Measurements from ENCODE around the gene C7orf25. TPM values are rescaled to one million over a fixed set of nuclear protein-coding genes. Genes with fewer than 3 reads are reported as not detected.

C7orf25 gene
- total and polyA plus RNA-seq, 4 donors, result 0.88 to 7.4 (median 2.1) TPM

- Histone ChIP-seq H3K9ac (ENCODE audit: low read depth in 1 of 2, low read length in 2 of 2) (no peak overlapping the region), H3K27me3 (ENCODE audit: control insufficient read depth in 4 of 4, insufficient read depth in 4 of 4, low read length in 3 of 4) (no peaks in the 10 kb centered on the region), H3K27ac (ENCODE audit: low read depth in 1 of 2, low read length in 2 of 2) (no peak overlapping the region), H3K36me3 (ENCODE audit: control insufficient read depth in 4 of 4, insufficient read depth in 3 of 4, low read depth in 1 of 4, low read length in 3 of 4) (no peaks in the 10 kb centered on the region), H3K4me1 (ENCODE audit: control insufficient read depth in 4 of 4, insufficient read depth in 4 of 4, low read length in 3 of 4) (no peaks in the 10 kb centered on the region), H3K4me3 (ENCODE audit: low read depth in 1 of 3, low read length in 3 of 3) (no peak overlapping the region), H3K9me3 (ENCODE audit: control insufficient read depth in 4 of 4, low read length in 3 of 4) (no peaks in the 10 kb centered on the region)
- TF ChIP-seq EGR1 (IDR thresholded peaks at IDR 0.05; ENCODE audit: low read depth in 2 of 2), result no peak
- TF ChIP-seq HNF4A (conservative IDR thresholded peaks at IDR 0.05), result no peak
- TF ChIP-seq, protein P1, sequence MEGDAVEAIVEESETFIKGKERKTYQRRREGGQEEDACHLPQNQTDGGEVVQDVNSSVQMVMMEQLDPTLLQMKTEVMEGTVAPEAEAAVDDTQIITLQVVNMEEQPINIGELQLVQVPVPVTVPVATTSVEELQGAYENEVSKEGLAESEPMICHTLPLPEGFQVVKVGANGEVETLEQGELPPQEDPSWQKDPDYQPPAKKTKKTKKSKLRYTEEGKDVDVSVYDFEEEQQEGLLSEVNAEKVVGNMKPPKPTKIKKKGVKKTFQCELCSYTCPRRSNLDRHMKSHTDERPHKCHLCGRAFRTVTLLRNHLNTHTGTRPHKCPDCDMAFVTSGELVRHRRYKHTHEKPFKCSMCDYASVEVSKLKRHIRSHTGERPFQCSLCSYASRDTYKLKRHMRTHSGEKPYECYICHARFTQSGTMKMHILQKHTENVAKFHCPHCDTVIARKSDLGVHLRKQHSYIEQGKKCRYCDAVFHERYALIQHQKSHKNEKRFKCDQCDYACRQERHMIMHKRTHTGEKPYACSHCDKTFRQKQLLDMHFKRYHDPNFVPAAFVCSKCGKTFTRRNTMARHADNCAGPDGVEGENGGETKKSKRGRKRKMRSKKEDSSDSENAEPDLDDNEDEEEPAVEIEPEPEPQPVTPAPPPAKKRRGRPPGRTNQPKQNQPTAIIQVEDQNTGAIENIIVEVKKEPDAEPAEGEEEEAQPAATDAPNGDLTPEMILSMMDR (IDR thresholded peaks at IDR 0.05; ENCODE audit: low read depth, low read length, missing input control), result no peak
- no peak for TF ChIP-seq MAX (IDR thresholded peaks at IDR 0.05)
- no peak for TF ChIP-seq FOXA1 (IDR thresholded peaks at IDR 0.05)
- no peak for TF ChIP-seq YY1 (IDR thresholded peaks at IDR 0.05)
- no peak for TF ChIP-seq REST (IDR thresholded peaks at IDR 0.05)
- TF ChIP-seq, protein P2, sequence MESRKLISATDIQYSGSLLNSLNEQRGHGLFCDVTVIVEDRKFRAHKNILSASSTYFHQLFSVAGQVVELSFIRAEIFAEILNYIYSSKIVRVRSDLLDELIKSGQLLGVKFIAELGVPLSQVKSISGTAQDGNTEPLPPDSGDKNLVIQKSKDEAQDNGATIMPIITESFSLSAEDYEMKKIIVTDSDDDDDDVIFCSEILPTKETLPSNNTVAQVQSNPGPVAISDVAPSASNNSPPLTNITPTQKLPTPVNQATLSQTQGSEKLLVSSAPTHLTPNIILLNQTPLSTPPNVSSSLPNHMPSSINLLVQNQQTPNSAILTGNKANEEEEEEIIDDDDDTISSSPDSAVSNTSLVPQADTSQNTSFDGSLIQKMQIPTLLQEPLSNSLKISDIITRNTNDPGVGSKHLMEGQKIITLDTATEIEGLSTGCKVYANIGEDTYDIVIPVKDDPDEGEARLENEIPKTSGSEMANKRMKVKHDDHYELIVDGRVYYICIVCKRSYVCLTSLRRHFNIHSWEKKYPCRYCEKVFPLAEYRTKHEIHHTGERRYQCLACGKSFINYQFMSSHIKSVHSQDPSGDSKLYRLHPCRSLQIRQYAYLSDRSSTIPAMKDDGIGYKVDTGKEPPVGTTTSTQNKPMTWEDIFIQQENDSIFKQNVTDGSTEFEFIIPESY (IDR thresholded peaks at IDR 0.05), result no peak
- no peak for TF ChIP-seq RAD21 (IDR thresholded peaks at IDR 0.05)
- TF ChIP-seq RXRA (IDR thresholded peaks at IDR 0.05), result no peak
- no peak for TF ChIP-seq TAF1 (conservative IDR thresholded peaks at IDR 0.05)
- no peak for DNase-seq (ENCODE audit: low spot score)
These were observed 44.2 kb upstream of the C7orf25 start for GRCh38 chr7:42956062-42956461.

- no peak overlapping the region for H3K27ac ChIP-seq (ENCODE audit: low read depth in 1 of 2, low read length in 2 of 2)
- DNase-seq (ENCODE audit: low spot score), result no peak
- H3K4me1 ChIP-seq (ENCODE audit: control insufficient read depth in 4 of 4, insufficient read depth in 4 of 4, low read length in 3 of 4), result no peaks in the 10 kb centered on the region
- H3K36me3 ChIP-seq (ENCODE audit: control insufficient read depth in 4 of 4, insufficient read depth in 3 of 4, low read depth in 1 of 4, low read length in 3 of 4), result no peaks in the 10 kb centered on the region
- no peak for TF ChIP-seq GABPA (IDR thresholded peaks at IDR 0.05 in 1 of 2, conservative IDR thresholded peaks at IDR 0.05 in 1 of 2)
- TF ChIP-seq RXRA (IDR thresholded peaks at IDR 0.05), result no peak
- H3K27me3 ChIP-seq (ENCODE audit: control insufficient read depth in 4 of 4, insufficient read depth in 4 of 4, low read length in 3 of 4), result no peaks in the 10 kb centered on the region
- H3K4me3 ChIP-seq (ENCODE audit: low read depth in 1 of 3, low read length in 3 of 3), result no peak overlapping the region
- WGBS, result 89% methylated on average over 4 of the region's 4 CpGs
- no peaks in the 10 kb centered on the region for H3K9me3 ChIP-seq (ENCODE audit: control insufficient read depth in 4 of 4, low read length in 3 of 4)
- H3K9ac ChIP-seq (ENCODE audit: low read depth in 1 of 2, low read length in 2 of 2), result no peak overlapping the region
These were observed 42.1 kb upstream of the C7orf25 start for GRCh38 chr7:42953994-42954393.

Measured in liver (tissue), 9 donors.